Stimulated activated CD8-positive, alpha-beta memory T cell treated with anti-CD3 and anti-CD28 coated beads, Interleukin-12 subunit alpha, Interleukin-12 subunit beta, amount 100 ng/mL, for 4 hours (primary cell): ENCODE results near the gene TMEM238.
"Not testable (repeated sequence)": the region's sequence is repeated elsewhere in the genome, so short reads cannot be mapped to it uniquely, and the experiment has no call there.

Experiments used
- DNase-seq: peaks from one replicate; pipeline ENCODE4 v3.0.0-alpha.2; 2020; ENCODE audit warnings: low read depth

The TMEM238 gene

GRCh38 chr19:55401390-55401789 lies 17.3 kb upstream of the TMEM238 start:
- not testable (repeated sequence) for DNase-seq

- no peak for DNase-seq
Observed at GRCh38 chr19:55400281-55401087, 16.4 kb upstream of the TMEM238 start.

DNA sequence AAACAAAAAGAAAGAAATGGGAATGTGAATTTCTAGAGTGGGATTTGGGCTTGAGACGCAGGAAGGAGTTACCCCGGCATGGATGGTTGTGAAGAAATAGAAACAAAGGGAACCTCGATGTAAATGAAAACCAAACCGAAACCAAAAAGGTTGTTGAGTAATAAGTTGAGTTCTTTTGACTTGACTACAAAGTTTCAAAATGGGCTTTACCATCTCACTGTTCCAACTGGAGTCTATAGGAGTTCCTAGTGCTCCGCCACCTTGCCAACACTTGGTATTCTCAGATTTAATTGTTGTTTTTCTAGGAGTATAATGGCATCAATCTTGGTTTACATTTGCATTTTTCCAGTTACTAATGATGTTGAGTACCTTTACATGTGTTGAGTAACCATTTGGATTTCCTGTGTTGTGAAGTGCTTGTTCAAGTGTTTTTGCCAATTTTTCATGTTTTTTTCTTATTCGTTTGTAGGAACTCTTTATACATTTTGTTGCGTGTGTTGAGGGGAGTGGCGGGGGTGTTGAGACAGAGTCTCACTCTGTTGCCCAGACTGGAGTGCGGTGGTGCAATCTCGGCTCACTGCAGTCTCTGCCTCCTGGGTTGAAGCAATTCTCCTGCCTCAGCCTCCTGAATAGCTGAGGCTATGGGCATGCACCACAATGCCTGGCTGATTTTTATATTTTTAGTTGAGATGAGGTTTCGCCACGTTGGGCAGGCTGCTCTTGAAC lies 14.3 kb upstream of the TMEM238 start:
- no peak for DNase-seq

DNA sequence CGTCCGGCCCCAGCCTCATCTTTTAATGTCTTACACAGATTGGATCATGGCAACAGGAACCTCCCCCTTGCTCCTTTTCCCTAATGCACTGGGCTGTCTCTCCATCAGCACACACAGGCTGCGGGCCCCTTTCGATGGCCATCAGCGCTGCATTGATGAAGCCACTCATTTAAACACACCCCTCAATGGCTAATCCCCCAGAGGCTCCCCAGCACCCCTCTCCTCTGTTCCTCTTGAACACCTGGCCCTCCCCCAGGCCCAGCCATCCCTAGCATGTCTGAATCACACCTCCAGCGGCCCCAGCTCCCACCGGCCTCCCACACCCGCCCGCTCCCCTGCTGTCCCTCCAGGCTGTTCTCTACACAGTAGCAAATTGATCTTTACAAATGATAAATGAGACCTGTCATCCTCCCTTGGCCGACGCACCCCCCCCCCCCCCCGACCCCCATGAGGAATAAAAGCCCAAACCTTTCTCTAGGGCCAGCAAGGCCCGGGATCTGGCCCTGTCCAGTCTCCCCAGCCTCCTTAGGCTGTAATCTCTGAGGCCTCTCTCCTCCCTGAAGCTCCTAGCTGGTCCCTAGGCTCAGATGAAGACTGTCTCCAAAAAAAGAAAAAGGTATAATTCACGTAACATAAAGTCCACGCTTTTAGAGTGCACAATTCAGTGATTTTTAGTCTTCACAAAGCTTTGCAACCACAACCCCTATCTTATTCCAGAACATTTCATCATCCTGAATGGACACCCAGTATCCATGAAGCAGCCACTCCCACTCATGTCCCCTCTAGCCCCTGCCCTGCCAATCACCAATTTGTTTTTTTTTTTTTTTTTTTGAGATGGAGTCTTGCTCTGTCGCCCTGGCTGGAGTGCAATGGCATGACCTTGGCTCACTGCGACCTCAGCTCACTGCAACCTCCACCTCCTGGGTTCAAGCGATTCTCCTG lies 9.0 kb upstream of the TMEM238 start:
- no peak for DNase-seq

DNA sequence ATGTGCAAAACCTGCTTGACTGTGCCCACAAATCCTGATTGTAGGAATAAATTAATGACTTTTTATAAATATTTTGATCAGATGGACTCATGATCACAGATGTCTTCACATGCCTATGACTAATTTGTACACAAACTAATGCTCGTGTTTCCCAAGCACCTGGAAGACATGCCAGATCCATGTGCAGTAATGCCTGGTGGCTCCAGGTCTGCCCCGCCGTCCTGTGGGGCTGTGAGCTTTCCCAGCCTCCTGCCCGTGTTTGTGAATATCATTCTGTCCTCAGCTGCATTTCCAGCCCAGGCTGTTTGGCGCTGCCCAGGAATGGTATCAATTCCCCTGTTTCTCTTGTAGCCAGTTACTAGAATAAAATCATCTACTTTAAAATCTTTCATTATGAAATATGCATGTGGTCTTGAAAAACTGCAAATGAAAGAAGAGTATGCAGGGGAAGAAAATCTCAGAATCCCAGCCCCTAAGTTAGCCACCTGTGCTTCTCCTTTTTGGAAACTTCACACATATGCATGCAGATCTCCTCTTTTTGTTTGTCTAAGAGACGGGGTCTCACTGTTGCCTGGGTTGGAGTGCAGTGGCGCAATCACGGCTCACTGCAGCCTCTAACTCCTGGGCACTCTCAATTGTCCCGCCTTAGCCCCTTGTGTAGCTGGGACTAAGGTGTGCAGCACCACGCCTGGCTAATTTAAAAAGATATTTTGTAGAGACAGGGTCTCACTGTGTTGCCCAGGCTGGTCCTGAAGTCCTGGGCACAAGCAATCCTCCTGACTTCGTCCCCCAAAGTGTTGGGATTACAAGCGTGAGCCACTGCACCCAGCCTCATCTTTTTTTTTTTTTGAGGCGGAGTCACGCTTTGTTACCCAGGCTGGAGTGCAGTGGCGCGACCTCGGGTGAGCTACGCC lies 7.9 kb upstream of the TMEM238 start:
- no peak for DNase-seq

- DNase-seq: no peak
Observed at GRCh38 chr19:55391191-55391670, 7.1 kb upstream of the TMEM238 start.

- no peak for DNase-seq
Observed at GRCh38 chr19:55390461-55390880, 6.4 kb upstream of the TMEM238 start.

DNA sequence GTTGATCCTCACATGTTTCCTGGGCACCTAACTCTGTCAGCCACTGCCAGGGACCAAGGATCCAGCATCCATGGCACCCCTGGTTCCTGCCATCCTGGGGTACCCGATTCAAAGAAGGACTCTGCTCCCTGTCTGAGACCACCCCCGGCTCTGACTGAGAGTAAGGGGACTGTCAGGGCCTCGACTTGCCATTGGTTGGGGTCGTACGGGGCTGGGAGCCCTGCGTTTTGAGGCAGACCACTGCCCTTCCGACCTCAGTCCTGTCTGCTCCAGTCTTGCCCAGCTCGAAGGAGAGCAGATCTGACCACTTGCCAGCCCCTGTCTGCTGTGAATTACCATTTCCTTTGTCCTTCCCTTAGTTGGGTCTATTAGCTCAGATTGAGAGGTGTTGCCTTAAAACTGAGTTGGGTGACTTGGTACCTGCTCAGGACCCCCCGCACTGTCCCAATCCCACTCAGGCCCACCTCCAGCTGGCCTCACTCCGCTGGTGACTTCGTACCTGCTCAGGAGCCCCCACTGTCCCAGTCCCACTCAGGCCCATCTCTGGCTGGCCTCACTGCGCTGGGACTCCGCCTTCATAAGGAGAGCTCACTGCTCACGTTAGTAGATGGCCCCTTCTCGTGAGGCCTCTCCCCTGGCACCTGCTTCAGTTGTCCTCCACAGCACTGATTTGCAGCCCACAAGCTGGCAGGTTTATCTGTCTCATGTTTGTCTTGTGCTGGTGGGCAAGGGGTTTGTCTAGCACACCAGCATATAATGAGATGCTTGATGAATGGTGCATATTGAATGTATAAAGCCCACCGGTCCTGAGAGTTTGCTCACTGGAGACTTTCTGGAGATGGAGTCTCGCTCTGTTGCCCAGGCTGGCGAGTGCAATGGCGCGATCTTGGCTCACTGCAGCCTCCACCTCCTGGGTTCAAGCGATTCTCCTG lies 5.6 kb upstream of the TMEM238 start:
- DNase-seq: no peak

- no peak for DNase-seq
Observed at GRCh38 chr19:55387736-55388497, 3.8 kb upstream of the TMEM238 start.

DNA sequence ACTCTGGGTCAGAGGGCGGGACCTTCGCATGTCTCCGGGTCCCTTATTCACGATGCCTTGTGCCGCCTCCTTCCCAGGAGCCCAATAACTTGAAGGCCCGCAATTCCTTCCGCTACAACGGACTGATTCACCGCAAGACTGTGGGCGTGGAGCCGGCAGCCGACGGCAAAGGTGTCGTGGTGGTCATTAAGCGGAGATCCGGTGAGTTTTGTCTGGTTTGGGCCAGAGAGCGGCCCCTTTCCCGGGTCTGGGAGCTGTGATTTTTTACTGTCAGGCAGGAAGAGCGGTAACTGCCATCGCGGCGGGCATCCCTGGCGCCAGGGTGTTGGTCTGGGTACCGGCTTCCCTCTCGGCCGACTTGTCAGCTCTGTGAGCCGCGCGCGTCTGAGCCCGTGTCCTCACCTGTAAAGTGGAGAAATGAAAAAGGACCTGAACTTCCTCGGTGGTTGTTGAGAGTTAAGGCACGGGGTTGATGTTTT lies 2.4 kb upstream of the TMEM238 start:
- no peak for DNase-seq

DNA sequence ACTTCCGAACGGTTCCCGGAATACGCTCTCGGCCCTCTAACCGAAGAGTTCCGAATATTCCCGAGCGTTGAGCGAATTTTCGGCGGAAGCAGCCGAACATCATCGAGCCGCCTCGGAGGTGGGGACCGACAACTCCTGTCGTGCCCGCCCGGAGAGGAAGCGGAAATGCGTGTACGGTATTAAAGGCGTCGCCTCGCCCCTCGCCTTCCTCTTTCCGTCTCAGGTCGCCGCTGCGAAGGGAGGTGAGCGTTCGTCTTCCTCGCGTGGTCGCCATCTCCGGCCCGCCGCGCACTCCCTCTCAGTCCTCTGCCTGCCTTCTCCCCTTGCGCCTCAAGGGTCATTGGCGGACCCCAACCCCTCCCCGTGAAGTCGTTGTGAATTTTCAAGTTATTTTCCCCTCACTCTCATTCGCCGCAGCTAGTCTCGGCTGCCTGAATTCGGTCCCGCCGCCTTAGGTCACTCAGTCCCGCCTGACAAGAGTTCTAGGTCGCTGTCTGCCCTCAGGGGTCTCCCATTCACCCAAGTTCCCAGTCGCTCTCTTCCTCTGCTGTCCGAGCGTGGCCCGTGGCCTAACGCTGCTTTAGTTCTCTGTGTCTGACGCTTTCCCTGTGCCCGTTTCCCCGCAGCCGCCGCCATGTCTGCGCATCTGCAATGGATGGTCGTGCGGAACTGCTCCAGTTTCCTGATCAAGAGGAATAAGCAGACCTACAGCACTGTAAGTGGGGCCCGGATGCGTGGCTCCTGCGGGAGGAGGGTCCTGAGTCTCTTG lies 1.8 kb upstream of the TMEM238 start, which contains the start of gene RPL28:
RPL28 (plus strand) TSS at position 209 of the 769 bp plus-strand sequence; CDS start at position 635, 426 bp downstream.
- peak; percentile 96 for DNase-seq

- peak; percentile 83 for DNase-seq
Observed at GRCh38 chr19:55384920-55385723, 1.0 kb upstream of the TMEM238 start.

DNA sequence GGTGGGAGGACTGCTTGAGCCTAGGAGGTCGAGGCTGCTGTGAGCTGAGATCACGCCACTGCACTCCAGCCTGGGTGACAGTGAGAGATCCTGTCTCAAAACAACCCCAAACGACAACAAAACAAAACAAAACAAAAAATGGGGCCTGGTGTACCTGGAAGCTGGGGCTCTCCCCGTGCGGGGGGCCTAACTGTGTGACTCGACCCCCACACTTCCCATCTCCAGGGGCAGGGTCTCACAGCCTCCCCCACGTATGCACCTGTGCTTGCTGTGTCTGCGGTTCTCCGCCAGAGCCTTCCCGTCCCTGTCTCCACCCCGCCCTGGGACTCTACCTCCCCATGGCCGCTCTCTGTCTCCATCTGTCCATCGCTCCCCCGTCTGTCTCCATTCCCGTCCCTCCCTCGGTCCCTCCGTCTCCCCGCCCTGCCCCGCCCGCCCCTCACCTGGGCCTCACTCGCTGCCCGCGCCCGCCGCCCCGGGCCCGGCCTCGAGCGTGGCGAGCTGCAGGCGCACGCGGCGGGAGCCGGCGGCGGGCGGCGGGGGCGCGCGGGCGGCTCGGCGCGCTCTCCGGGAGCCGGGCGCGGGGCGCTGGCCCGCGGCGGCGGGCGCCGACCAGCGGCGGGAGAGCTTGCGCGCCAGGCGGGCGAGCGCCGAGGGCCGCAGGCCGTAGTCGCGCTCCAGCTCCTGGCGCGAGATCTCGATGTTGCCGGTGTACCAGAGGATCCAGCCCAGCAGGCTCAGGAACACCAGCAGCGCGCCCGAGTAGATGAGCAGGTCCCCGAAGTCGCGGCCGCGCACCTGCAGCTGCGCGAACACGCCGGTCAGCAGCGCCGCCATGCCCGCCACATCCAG lies 587 bp downstream of the TMEM238 start:
- DNase-seq: no peak

DNA sequence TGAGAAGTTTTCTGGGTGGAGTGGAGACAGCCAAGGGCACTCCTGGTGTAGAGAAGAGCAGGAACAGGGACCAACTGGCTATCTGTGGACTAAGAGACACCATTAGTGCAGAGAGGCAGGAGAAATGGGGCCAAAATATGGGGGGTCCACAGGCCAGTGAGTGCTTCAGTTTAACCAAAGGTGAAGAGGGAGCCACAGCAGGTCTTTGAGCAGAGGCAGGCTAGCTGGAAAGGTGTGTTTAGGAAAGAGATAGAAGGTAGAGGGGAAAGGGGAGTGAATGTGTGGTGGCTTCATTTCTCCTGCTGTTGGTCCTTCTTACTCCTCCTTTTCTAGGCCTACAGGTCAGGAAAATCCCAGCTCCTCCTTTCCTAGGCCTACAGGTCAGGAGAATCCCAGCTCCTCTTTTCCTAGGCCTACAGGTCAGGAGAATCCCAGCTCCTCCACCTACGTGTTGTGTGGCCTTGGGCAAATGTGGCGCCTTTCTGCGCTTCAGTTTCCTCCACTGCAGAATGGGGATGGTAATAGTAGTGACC lies 1.5 kb downstream of the TMEM238 start:
- DNase-seq: no peak

- DNase-seq: no peak
Observed at GRCh38 chr19:55382013-55382412, 2.1 kb downstream of the TMEM238 start.

DNA sequence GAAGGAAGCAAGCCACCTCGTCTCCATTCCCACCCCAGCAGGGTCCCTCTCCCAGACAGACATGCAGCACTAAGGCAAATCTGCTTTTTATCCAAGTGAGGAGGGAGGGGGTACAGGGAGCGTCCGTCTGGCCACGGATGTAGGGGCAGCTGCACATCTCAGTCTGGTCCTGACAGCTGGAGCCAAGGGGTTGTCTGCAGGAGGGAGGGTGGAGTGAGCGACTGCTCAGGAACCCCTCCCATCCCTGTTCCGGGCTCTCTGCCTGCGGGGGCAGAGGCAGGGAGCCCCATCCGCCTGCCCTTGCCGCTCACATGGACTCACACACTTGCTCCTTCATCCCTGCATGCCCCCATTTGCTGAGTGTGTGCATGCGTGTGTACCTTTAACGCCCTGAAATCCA lies 4.9 kb downstream of the TMEM238 start:
- no peak for DNase-seq
